HG02678 (cell line): Measurements from ENCODE around the gene RTEL1.

ENCODE experiments used
- ATAC-seq: cut with Tn5 transposase; IDR thresholded peaks from one replicate; pipeline ENCODE4 v1.9.1; 2021; ENCODE audit warnings: mild to moderate bottlenecking, moderate library complexity; ENCODE audit not compliant: unreplicated experiment

Gene RTEL1

GRCh38 chr20:63698739-63699465 is 40.8 kb downstream of the RTEL1 start:
- ATAC-seq: no peak

- no peak for ATAC-seq
Observed at GRCh38 chr20:63699466-63700198, 41.5 kb downstream of the RTEL1 start.

GRCh38 chr20:63700199-63701050 is 42.3 kb downstream of the RTEL1 start:
- no peak for ATAC-seq

GRCh38 chr20:63701051-63701328 is 42.9 kb downstream of the RTEL1 start:
- no peak for ATAC-seq

GRCh38 chr20:63701329-63702035 is 43.4 kb downstream of the RTEL1 start:
- no peak for ATAC-seq

GRCh38 chr20:63702036-63702665 is 44.0 kb downstream of the RTEL1 start:
- no peak for ATAC-seq

GRCh38 chr20:63702751-63703470 is 44.8 kb downstream of the RTEL1 start:
- ATAC-seq: no peak

GRCh38 chr20:63703471-63703975 is 45.4 kb downstream of the RTEL1 start:
- no peak for ATAC-seq

- no peak for ATAC-seq
Observed at GRCh38 chr20:63703976-63704748, 46.0 kb downstream of the RTEL1 start.

- no peak for ATAC-seq
Observed at GRCh38 chr20:63704749-63705117, 46.6 kb downstream of the RTEL1 start.

GRCh38 chr20:63705232-63706026 is 47.3 kb downstream of the RTEL1 start:
- no peak for ATAC-seq

- ATAC-seq: no peak
Observed at GRCh38 chr20:63706027-63706695, 48.0 kb downstream of the RTEL1 start.

GRCh38 chr20:63706852-63707557 is 48.9 kb downstream of the RTEL1 start:
- ATAC-seq: peak; percentile 14

- peak; percentile 80 for ATAC-seq
Observed at GRCh38 chr20:63707558-63708300, 49.6 kb downstream of the RTEL1 start, which contains the start of the genes ARFRP1 and ZGPAT. Gene ARFRP1 (minus strand): TSS chr20:63707976. CDS start chr20:63707091, 885 bp downstream. Gene ZGPAT (plus strand): TSS chr20:63708039. CDS start chr20:63708581, 542 bp downstream.

GRCh38 chr20:63708301-63709148 is 50.4 kb downstream of the RTEL1 start:
- peak; percentile 7 for ATAC-seq
